K562 (cell line): ENCODE measurements around the gene EDEM1. TPM values are rescaled to one million over a fixed set of nuclear protein-coding genes. Genes with fewer than 3 reads are reported as not detected.

Experiments used
- ATAC-seq: fragments of 200-7000 bp; cut with Tn5 transposase; 3 replicates; pipeline ENCODE4 v1.9.1; 2020; ENCODE audit warnings: moderate library complexity
- BruUV-seq: library from RNA; stranded (reverse); fragments of 400-500 nt; replicated peaks from 2 replicates; lab custom pipeline; 2021; lab: Mats Ljungman, UMichigan
- CTCF ChIA-PET: fragments of 300-600 bp; formaldehyde crosslinking; extraction: SDS; loops from one replicate; lab custom pipeline; 2021; ENCODE audit warnings: low intra/inter-chr PET ratio; lab: Yijun Ruan, JAX
- POLR2A ChIA-PET: fragments of 300-600, 350-650 bp; sonication (Branson Sonifier 250); formaldehyde crosslinking; extraction: SDS; loops from one replicate; lab custom pipeline; 2021; ENCODE audit warnings: antibody characterized with exemption, inconsistent platforms; lab: Yijun Ruan, JAX
- DNase-seq, 4 experiments: peaks; one replicate each; pipeline versions ENCODE4 v3.0.0 to v3.0.0-alpha.2; 2011 to 2018; ENCODE audit warnings: low spot score in 3 of 4, mixed read lengths in 3 of 4; ENCODE audit errors: extremely low read depth in 1 of 4
- FAIRE-seq: peaks from 2 replicates; lab custom pipeline; 2011; peaks lifted over from hg19 to GRCh38; lab: Jason Lieb, UNC
- H2AFZ ChIP-seq: 2 replicates; pipeline ENCODE4 v1.6.0; 2011; ENCODE audit warnings: low read depth, low read length, control low read depth, inconsistent platforms
- H3K27ac ChIP-seq: fragments of 200-600 bp; 3 replicates; pipeline ENCODE4 v1.8.0; 2011; ENCODE audit warnings: low read depth, mild to moderate bottlenecking, control low read depth, inconsistent platforms, low read length, moderate library complexity, mixed read lengths; ENCODE audit errors: extremely low read depth
- H3K27me3 ChIP-seq, 2 experiments: fragments of 300-600 bp in 1 of 2; 2 replicates in 1 of 2; 3 replicates in 1 of 2; pipeline versions ENCODE4 v1.6.0 to v1.8.0; 2011; ENCODE audit warnings: inconsistent platforms in 2 of 2, low read length in 2 of 2, mild to moderate bottlenecking in 1 of 2, mixed read lengths in 1 of 2, moderate library complexity in 1 of 2; ENCODE audit not compliant: control insufficient read depth in 2 of 2, insufficient read depth in 2 of 2
- H3K36me3 ChIP-seq: fragments of 300-600 bp; 3 replicates; pipeline ENCODE4 v1.8.0; 2011; ENCODE audit warnings: mild to moderate bottlenecking, low read length, inconsistent platforms; ENCODE audit not compliant: control insufficient read depth, insufficient read depth
- H3K4me1 ChIP-seq, 2 experiments: fragments of 200-600 bp in 1 of 2; replicated peaks in 1 of 2; 2 replicates in 1 of 2; 3 replicates in 1 of 2; pipeline versions ENCODE4 v1.5.1 to v1.8.0; 2011; ENCODE audit warnings: inconsistent platforms in 2 of 2, low read length in 2 of 2, mild to moderate bottlenecking in 1 of 2, mixed read lengths in 1 of 2, moderate library complexity in 1 of 2; ENCODE audit not compliant: control insufficient read depth in 2 of 2, insufficient read depth in 2 of 2
- H3K4me2 ChIP-seq: 2 replicates; pipeline ENCODE4 v1.6.1; 2011; ENCODE audit warnings: low read length, control low read depth, inconsistent platforms, mixed read lengths; ENCODE audit not compliant: insufficient read depth
- H3K4me3 ChIP-seq: fragments of 200-600 bp; sonication (generic), shearing (Covaris generic); 2 replicates; pipeline ENCODE4 v1.5.1; 2016; ENCODE audit warnings: control low read depth, inconsistent platforms
- H3K79me2 ChIP-seq: fragments of 200-600 bp; 3 replicates; pipeline ENCODE4 v1.8.0; 2011; ENCODE audit warnings: low read length, inconsistent platforms; ENCODE audit not compliant: control insufficient read depth, insufficient read depth
- H3K9ac ChIP-seq, 2 experiments: 2 replicates each; pipeline versions ENCODE4 v1.6.0 to v1.6.1; 2011; ENCODE audit warnings: low read depth in 2 of 2, low read length in 2 of 2, control low read depth in 1 of 2, inconsistent platforms in 1 of 2, mild to moderate bottlenecking in 1 of 2, mixed read lengths in 1 of 2; ENCODE audit not compliant: insufficient read depth in 1 of 2
- H3K9me1 ChIP-seq: one replicate; pipeline ENCODE4 v1.6.0; 2011; ENCODE audit warnings: inconsistent platforms, mild to moderate bottlenecking, low read length, moderate library complexity; ENCODE audit not compliant: control insufficient read depth, insufficient read depth
- H3K9me3 ChIP-seq: replicated peaks from 2 replicates; pipeline ENCODE4 v1.5.1; 2011; ENCODE audit warnings: low read depth, low read length, inconsistent platforms; ENCODE audit not compliant: control insufficient read depth, insufficient read depth
- H4K20me1 ChIP-seq: replicated peaks from 2 replicates; pipeline ENCODE4 v1.6.1; 2011; ENCODE audit warnings: low read length, inconsistent platforms, mixed read lengths; ENCODE audit not compliant: control insufficient read depth, insufficient read depth
- ARID1B ChIP-seq: fragments of 450-650 bp; IDR thresholded peaks from 2 replicates; pipeline ENCODE4 v1.6.1; 2016; ENCODE audit warnings: antibody characterized with exemption, mild to moderate bottlenecking, inconsistent platforms
- CREM ChIP-seq: IDR thresholded peaks from 2 replicates; pipeline ENCODE4 v1.6.1; 2014; ENCODE audit warnings: antibody characterized with exemption, low read depth
- ESRRB ChIP-seq: fragments of 250-450 bp; sonication (Bioruptor Pico); IDR thresholded peaks from 2 replicates; pipeline ENCODE4 v1.5.0; 2020; ENCODE audit warnings: mild to moderate bottlenecking, moderate library complexity, borderline replicate concordance
- GTF2A2 ChIP-seq: IDR thresholded peaks from 2 replicates; pipeline ENCODE4 v1.6.1; 2016; ENCODE audit warnings: mild to moderate bottlenecking, missing genetic modification characterization, missing compliant biosample characterization
- HNRNPH1 ChIP-seq: fragments of 200-400 bp; formaldehyde crosslinking; optimal IDR thresholded peaks from 2 replicates; pipeline ENCODE3; 2017; ENCODE audit warnings: low read depth, mild to moderate bottlenecking, low read length, moderate library complexity
- MCM7 ChIP-seq, 2 experiments: fragments of 450-650 bp; IDR thresholded peaks; 2 replicates each; pipeline ENCODE4 v1.6.1; 2016 to 2018
- NR4A1 ChIP-seq, 2 experiments: fragments of 250-450 bp in 1 of 2; fragments of 450-650 bp in 1 of 2; sonication (Bioruptor Pico) in 1 of 2; IDR thresholded peaks; 2 replicates each; pipeline versions ENCODE4 v1.4.0 to v1.6.1; 2016 to 2020; ENCODE audit warnings: mild to moderate bottlenecking in 2 of 2, missing compliant biosample characterization in 1 of 2, missing genetic modification characterization in 1 of 2, moderate library complexity in 1 of 2
- PHF20 ChIP-seq: fragments of 450-650 bp; IDR thresholded peaks from 2 replicates; pipeline ENCODE4 v1.6.1; 2018; ENCODE audit not compliant: partially characterized antibody
- PML ChIP-seq: IDR thresholded peaks from 2 replicates; pipeline ENCODE4 v1.6.1; 2012; ENCODE audit warnings: low read length, inconsistent platforms
- RAD21 ChIP-seq, 2 experiments: fragments of 250-450 bp in 1 of 2; fragments of 450-650 bp in 1 of 2; sonication (Bioruptor Pico) in 1 of 2; formaldehyde crosslinking in 1 of 2; IDR thresholded peaks in 1 of 2; conservative IDR thresholded peaks in 1 of 2; 2 replicates each; pipeline versions ENCODE4 v1.4.0 to v1.8.0; 2020 to 2022; ENCODE audit warnings: mild to moderate bottlenecking in 2 of 2, moderate library complexity in 1 of 2
- ZKSCAN8 ChIP-seq: fragments of 200-800 bp; sonication (Bioruptor generic); IDR thresholded peaks from 2 replicates; pipeline ENCODE4 v1.6.1; 2016; ENCODE audit warnings: missing genetic modification characterization, missing compliant biosample characterization
- WGBS: fragments of 100-300 bp; shearing (Covaris generic); methylation state at CpG from one replicate; pipeline ENCODE4 v1.1.6; 2016; ENCODE audit warnings: low coverage, mixed read lengths; ENCODE audit not compliant: insufficient coverage; ENCODE audit errors: missing lambda C conversion rate; 5-methylcytosine and 5-hydroxymethylcytosine counted together
- in situ Hi-C: fragments of 300-500 bp; cut with MboI; formaldehyde crosslinking; loops from 4 replicates; pipeline ENCODE4 v1.15.0; 2018; ENCODE audit warnings: inconsistent platforms, mixed read lengths
- intact Hi-C: fragments of 100-400 bp; cut with micrococcal nuclease; formaldehyde crosslinking; loops from 2 replicates; pipeline ENCODE4 v1.14.2; 2022
- polyA plus RNA-seq, 8 experiments: library from polyadenylated mRNA; depleted of rRNA in 4 of 8; stranded (reverse) in 5 of 8; unstranded in 3 of 8; fragments of >200 nt; fragmentation: Nextera tagmentation in 2 of 8; fragmentation: Illumina TruSeq in 1 of 8; extraction: Ambion mirVana in 2 of 8; extraction: Trizol in 1 of 8; gene quantifications; 2 replicates each; pipeline versions ENCODE4 v1.2.1 to v1.2.3, GENCODE V29; 2011 to 2014; ENCODE audit warnings: inconsistent platforms in 1 of 8, missing spikeins in 1 of 8
- total RNA-seq, 7 experiments: library from RNA; depleted of rRNA in 6 of 7; stranded (reverse); fragments of >200 nt in 6 of 7; fragmentation: Illumina TruSeq in 2 of 7; extraction: Trizol in 2 of 7; gene quantifications; 2 replicates each; pipeline versions ENCODE4 v1.2.1 to v1.2.3, GENCODE V29; 2011 to 2021; ENCODE audit warnings: low replicate concordance in 1 of 7
- TF ChIP-seq, protein P1 (sequence below): sonication (generic); formaldehyde crosslinking; IDR thresholded peaks from 2 replicates; pipeline ENCODE4 v1.8.0; 2022; ENCODE audit warnings: missing genetic modification reagents, mild to moderate bottlenecking, borderline replicate concordance
- TF ChIP-seq, protein P2 (sequence below): sonication (generic); formaldehyde crosslinking; IDR thresholded peaks from 2 replicates; pipeline ENCODE4 v1.8.0; 2022; ENCODE audit warnings: mild to moderate bottlenecking, missing genetic modification reagents
- TF ChIP-seq, protein P3 (sequence below), 2 experiments: fragments of 200-800 bp in 1 of 2; sonication (Bioruptor generic) in 1 of 2; sonication (generic) in 1 of 2; formaldehyde crosslinking in 1 of 2; IDR thresholded peaks in 1 of 2; conservative IDR thresholded peaks in 1 of 2; 2 replicates each; pipeline versions ENCODE4 v1.5.0 to v1.6.1; 2016 to 2020; ENCODE audit warnings: missing compliant biosample characterization in 1 of 2, missing genetic modification characterization in 1 of 2, missing genetic modification reagents in 1 of 2

The EDEM1 gene
- total and polyA plus RNA-seq, 9 of the 15 experiments (the other 6 are each of a cell fraction or from before 2014, with no cell fraction given), result 6.2 to 36.7 (median 14.3) TPM

DNA sequence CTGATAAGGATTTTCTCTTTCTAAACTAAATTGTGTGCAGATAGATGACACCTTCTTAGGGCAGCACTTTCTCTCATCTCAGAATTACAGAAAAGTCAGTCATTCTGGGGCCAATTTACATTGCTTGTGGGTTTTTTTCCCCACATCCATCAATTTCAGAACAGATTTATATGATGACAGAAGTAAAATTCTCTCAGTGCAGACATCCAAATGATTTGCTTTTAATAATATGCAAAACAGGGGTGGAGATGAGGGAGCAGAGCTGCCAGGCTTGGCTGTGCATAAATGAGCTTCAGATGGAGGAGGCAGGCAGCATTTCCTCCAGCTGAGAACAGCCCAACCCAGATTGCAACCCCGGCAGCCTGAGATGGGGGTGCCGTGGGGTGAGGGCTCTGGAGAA is 44.0 kb downstream of the EDEM1 start (continued):
- TF ChIP-seq MCM7 (IDR thresholded peaks at IDR 0.05), result no peak
- TF ChIP-seq, protein P1, sequence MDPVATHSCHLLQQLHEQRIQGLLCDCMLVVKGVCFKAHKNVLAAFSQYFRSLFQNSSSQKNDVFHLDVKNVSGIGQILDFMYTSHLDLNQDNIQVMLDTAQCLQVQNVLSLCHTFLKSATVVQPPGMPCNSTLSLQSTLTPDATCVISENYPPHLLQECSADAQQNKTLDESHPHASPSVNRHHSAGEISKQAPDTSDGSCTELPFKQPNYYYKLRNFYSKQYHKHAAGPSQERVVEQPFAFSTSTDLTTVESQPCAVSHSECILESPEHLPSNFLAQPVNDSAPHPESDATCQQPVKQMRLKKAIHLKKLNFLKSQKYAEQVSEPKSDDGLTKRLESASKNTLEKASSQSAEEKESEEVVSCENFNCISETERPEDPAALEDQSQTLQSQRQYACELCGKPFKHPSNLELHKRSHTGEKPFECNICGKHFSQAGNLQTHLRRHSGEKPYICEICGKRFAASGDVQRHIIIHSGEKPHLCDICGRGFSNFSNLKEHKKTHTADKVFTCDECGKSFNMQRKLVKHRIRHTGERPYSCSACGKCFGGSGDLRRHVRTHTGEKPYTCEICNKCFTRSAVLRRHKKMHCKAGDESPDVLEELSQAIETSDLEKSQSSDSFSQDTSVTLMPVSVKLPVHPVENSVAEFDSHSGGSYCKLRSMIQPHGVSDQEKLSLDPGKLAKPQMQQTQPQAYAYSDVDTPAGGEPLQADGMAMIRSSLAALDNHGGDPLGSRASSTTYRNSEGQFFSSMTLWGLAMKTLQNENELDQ (CRISPR knock-in tag), result no peak

DNA sequence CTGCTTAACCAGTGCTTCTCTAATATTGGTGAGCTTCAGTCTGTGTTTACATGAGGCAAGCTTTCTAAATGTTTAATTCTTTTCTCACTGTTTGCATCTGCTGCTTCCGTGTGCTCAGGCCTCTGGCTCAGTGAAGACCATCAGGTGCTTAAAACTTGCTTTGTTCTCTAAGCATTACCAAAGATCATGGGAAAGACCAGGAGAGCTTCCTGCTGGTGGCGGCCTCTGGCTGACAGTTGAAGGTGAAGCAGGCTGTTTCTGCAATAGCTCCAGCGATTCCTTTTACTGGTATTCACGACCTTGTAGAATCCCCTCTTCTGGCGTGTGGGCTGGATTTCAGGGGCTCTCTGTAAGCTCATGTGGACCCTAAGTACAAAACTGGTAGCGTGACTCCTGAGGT is 45.1 kb downstream of the EDEM1 start:
- H3K9me1 ChIP-seq, result no peaks in the 10 kb centered on the region
- DNase-seq (no peak), FAIRE-seq (peak; percentile 69), ATAC-seq (peak; percentile 58)
- no peaks in the 10 kb centered on the region for H3K36me3 ChIP-seq
- in situ Hi-C loops (no loop called here), intact Hi-C loops (no loop called here)
- ChIA-PET CTCF (no interaction called here), POLR2A (interaction anchor here (0.5 to 1.1 kb wide), 3 partner anchors 10 to 193 kb away, joined by 3 read pairs; no protein-coding TSS in a partner anchor)
- H3K4me2 ChIP-seq, result no peak overlapping the region
- no peak overlapping the region for H3K9ac ChIP-seq
- BruUV-seq, result no TSS peak
- no peak overlapping the region for H3K4me3 ChIP-seq
- WGBS, result 1% methylated on average over 6 of the region's 6 CpGs
- no peak overlapping the region for H2AFZ ChIP-seq
- no peaks in the 10 kb centered on the region for H3K79me2 ChIP-seq
- no peaks in the 10 kb centered on the region for H3K9me3 ChIP-seq
- H3K4me1 ChIP-seq, result no peaks in the 10 kb centered on the region
- peaks cover 56 to 70% of the 10 kb centered on the region in 2 experiments; a peak in 4 of 5 replicates for H3K27me3 ChIP-seq
- H3K27ac ChIP-seq, result no peak overlapping the region
- H4K20me1 ChIP-seq, result no peaks in the 10 kb centered on the region
- TF ChIP-seq CREM (no peak), NR4A1 (CRISPR knock-in tag; IDR thresholded peaks at IDR 0.05) (no peak), NR4A1 (tag; IDR thresholded peaks at IDR 0.05) (no peak), ARID1B (no peak), GTF2A2 (tag) (no peak), RAD21 (CRISPR knock-in tag; conservative IDR thresholded peaks at IDR 0.05 in 1 of 2, IDR thresholded peaks at IDR 0.05 in 1 of 2) (peak in 1 of 2 experiments; percentile 39; a peak in 2 of 4 replicates), PHF20 (no peak), HNRNPH1 (no peak), ESRRB (no peak), ZKSCAN8 (no peak), PML (no peak)
- TF ChIP-seq, protein P2, sequence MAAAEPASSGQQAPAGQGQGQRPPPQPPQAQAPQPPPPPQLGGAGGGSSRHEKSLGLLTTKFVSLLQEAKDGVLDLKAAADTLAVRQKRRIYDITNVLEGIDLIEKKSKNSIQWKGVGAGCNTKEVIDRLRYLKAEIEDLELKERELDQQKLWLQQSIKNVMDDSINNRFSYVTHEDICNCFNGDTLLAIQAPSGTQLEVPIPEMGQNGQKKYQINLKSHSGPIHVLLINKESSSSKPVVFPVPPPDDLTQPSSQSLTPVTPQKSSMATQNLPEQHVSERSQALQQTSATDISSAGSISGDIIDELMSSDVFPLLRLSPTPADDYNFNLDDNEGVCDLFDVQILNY (CRISPR knock-in tag), result no peak
- TF ChIP-seq, protein P3, sequence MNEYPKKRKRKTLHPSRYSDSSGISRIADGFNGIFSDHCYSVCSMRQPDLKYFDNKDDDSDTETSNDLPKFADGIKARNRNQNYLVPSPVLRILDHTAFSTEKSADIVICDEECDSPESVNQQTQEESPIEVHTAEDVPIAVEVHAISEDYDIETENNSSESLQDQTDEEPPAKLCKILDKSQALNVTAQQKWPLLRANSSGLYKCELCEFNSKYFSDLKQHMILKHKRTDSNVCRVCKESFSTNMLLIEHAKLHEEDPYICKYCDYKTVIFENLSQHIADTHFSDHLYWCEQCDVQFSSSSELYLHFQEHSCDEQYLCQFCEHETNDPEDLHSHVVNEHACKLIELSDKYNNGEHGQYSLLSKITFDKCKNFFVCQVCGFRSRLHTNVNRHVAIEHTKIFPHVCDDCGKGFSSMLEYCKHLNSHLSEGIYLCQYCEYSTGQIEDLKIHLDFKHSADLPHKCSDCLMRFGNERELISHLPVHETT (CRISPR knock-in tag; conservative IDR thresholded peaks at IDR 0.05 in 1 of 2, IDR thresholded peaks at IDR 0.05 in 1 of 2), result no peak
